ENCODE data around the gene MTURN.
"Not testable (repeated sequence)": the region's sequence is repeated elsewhere in the genome, so short reads cannot be mapped to it uniquely, and the experiment has no call there.

Gene MTURN

GRCh38 chr7:30134611-30135300 lies at the start of gene MTURN:
Gene MTURN (plus strand): TSS chr7:30134986. CDS start chr7:30135137, 151 bp downstream.
- peak; percentile 88 for DNase-seq (ENCODE audit: low read depth)

- no peak for DNase-seq (ENCODE audit: low read depth)
These were observed 48.3 kb upstream of the MTURN start for GRCh38 chr7:30086529-30086928.

GRCh38 chr7:30087371-30087770 lies 47.4 kb upstream of the MTURN start:
- no peak for DNase-seq (ENCODE audit: low read depth)

GRCh38 chr7:30088362-30088761 lies 46.4 kb upstream of the MTURN start:
- no peak for DNase-seq (ENCODE audit: low read depth)

- no peak for DNase-seq (ENCODE audit: low read depth)
These were observed 44.7 kb upstream of the MTURN start for GRCh38 chr7:30090111-30090510.

GRCh38 chr7:30091491-30091912 lies 43.3 kb upstream of the MTURN start:
- peak; percentile 89 for DNase-seq (ENCODE audit: low read depth)

- DNase-seq (ENCODE audit: low read depth): no peak
These were observed 42.8 kb upstream of the MTURN start for GRCh38 chr7:30091987-30092386.

GRCh38 chr7:30093420-30093952 lies 41.3 kb upstream of the MTURN start:
- peak; percentile 40 for DNase-seq (ENCODE audit: low read depth)

- DNase-seq (ENCODE audit: low read depth): not testable (repeated sequence)
These were observed 36.2 kb upstream of the MTURN start for GRCh38 chr7:30098599-30098998.

GRCh38 chr7:30102281-30102680 lies 32.5 kb upstream of the MTURN start:
- no peak for DNase-seq (ENCODE audit: low read depth)

GRCh38 chr7:30104157-30104556 lies 30.6 kb upstream of the MTURN start:
- DNase-seq (ENCODE audit: low read depth): no peak

- DNase-seq (ENCODE audit: low read depth): no peak
These were observed 22.6 kb upstream of the MTURN start for GRCh38 chr7:30112103-30112713.

GRCh38 chr7:30113144-30113543 lies 21.6 kb upstream of the MTURN start:
- no peak for DNase-seq (ENCODE audit: low read depth)

GRCh38 chr7:30114536-30115238 lies 20.1 kb upstream of the MTURN start:
- no peak for DNase-seq (ENCODE audit: low read depth)

GRCh38 chr7:30115709-30116297 lies 19.0 kb upstream of the MTURN start:
- no peak for DNase-seq (ENCODE audit: low read depth)

GRCh38 chr7:30116771-30117170 lies 18.0 kb upstream of the MTURN start:
- peak; percentile 60 for DNase-seq (ENCODE audit: low read depth)

GRCh38 chr7:30117896-30118295 lies 16.9 kb upstream of the MTURN start:
- no peak for DNase-seq (ENCODE audit: low read depth)

- DNase-seq (ENCODE audit: low read depth): no peak
These were observed 14.8 kb upstream of the MTURN start for GRCh38 chr7:30119890-30120577.

- no peak for DNase-seq (ENCODE audit: low read depth)
These were observed 813 bp upstream of the MTURN start for GRCh38 chr7:30133736-30134610.

GRCh38 chr7:30135301-30136116 lies 723 bp downstream of the MTURN start:
- DNase-seq (ENCODE audit: low read depth): peak; percentile 79

Measured in fibroblast of gingiva (primary cell).